Measurements from ENCODE around the gene KLHL7. TPM values are rescaled to one million over a fixed set of nuclear protein-coding genes. Genes with fewer than 3 reads are reported as not detected.
"Not testable (repeated sequence)": the region's sequence is repeated elsewhere in the genome, so short reads cannot be mapped to it uniquely, and the experiment has no call there.

The KLHL7 gene
- total RNA-seq, 4 donors from 2014 or later = 9.2 to 27.4 (median 25.3) TPM

DNA sequence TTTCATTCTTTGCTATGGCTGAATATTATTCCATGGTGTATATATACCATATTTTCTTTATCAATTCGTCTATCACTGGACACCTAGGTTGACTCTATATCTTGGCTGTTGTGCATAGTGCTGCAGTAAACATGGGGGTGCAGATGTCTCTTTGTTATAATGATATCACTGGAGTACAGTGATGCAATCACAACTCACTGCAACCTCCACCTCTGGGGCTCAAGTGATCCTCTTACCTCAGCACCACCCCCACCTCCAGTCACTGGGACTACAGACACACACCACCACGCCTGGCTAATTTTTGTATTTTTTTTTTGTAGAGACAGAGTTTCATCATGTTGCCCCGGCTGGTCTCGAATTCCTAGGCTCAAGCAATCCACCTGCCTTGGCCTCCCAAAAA, 15.6 kb downstream of the KLHL7 start:
- Histone ChIP-seq H3K27me3 (no peaks in the 10 kb centered on the region), H3K36me3 (peaks cover 0 to 8% (median 3%) of the 10 kb centered on the region in 4 donors), H3K4me3 (no peak overlapping the region), H3K9me3 (no peaks in the 10 kb centered on the region), H3K4me1 (no peaks in the 10 kb centered on the region), H3K27ac (no peak overlapping the region)
- in situ Hi-C loops (cut with MboI; ENCODE audit: low pct_ligation_motif_present in 1 of 4, low pct_unique_long_range_greater_than_20kb in 1 of 4, low sequenced_read_pairs in 3 of 4) (no loop called here), intact Hi-C loops (cut with DNase I; ENCODE audit: low total_unique reads) (no loop called here)
- WGBS, 2 donors (ENCODE audit: low coverage in 1 of 2) = 83 to 93% methylated on average over 1 to 4 of the region's 4 CpGs
- no peak for DNase-seq
- TF ChIP-seq EP300 (IDR thresholded peaks at IDR 0.05; ENCODE audit: low read depth) (no peak), POLR2AphosphoS5 (IDR thresholded peaks at IDR 0.05) (no peak), POLR2A (IDR thresholded peaks at IDR 0.05) (no peak)
- TF ChIP-seq, protein P1, sequence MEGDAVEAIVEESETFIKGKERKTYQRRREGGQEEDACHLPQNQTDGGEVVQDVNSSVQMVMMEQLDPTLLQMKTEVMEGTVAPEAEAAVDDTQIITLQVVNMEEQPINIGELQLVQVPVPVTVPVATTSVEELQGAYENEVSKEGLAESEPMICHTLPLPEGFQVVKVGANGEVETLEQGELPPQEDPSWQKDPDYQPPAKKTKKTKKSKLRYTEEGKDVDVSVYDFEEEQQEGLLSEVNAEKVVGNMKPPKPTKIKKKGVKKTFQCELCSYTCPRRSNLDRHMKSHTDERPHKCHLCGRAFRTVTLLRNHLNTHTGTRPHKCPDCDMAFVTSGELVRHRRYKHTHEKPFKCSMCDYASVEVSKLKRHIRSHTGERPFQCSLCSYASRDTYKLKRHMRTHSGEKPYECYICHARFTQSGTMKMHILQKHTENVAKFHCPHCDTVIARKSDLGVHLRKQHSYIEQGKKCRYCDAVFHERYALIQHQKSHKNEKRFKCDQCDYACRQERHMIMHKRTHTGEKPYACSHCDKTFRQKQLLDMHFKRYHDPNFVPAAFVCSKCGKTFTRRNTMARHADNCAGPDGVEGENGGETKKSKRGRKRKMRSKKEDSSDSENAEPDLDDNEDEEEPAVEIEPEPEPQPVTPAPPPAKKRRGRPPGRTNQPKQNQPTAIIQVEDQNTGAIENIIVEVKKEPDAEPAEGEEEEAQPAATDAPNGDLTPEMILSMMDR (IDR thresholded peaks at IDR 0.05) = no peak

DNA sequence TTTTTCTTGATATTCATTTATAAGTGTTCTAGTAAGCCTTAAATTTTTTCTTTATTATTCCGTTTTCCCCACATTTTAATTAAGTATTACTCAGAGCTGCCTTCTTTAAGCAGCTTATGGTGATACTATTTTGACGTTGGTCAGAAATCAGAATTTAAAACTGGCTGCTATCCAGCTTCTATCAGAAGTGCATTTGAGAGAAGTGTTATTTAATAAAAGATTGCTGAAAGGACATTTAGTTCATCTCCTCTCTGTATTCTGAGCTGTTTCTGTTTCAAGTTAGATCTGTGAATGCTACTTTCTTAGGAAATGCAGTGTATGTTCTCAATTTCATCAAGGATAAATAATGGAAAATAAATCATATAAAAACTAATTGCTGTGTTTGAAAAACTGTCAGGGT, 17.4 kb downstream of the KLHL7 start:
- no peak overlapping the region for H3K4me3 ChIP-seq
- DNase-seq = no peak
- H3K27ac ChIP-seq = no peak overlapping the region
- H3K9me3 ChIP-seq = no peaks in the 10 kb centered on the region
- in situ Hi-C loops (cut with MboI; ENCODE audit: low pct_ligation_motif_present in 1 of 4, low pct_unique_long_range_greater_than_20kb in 1 of 4, low sequenced_read_pairs in 3 of 4) = no loop called here
- intact Hi-C loops (cut with DNase I; ENCODE audit: low total_unique reads) = no loop called here
- no peaks in the 10 kb centered on the region for H3K4me1 ChIP-seq
- no peaks in the 10 kb centered on the region for H3K27me3 ChIP-seq
- TF ChIP-seq, protein P1 (IDR thresholded peaks at IDR 0.05) = no peak
- TF ChIP-seq POLR2A (IDR thresholded peaks at IDR 0.05) = no peak
- no peak for TF ChIP-seq EP300 (IDR thresholded peaks at IDR 0.05; ENCODE audit: low read depth)
- TF ChIP-seq POLR2AphosphoS5 (IDR thresholded peaks at IDR 0.05) = no peak
- 87 to 96% methylated on average over 2 of the region's 2 CpGs for WGBS, 2 donors (ENCODE audit: low coverage in 1 of 2)
- peaks cover 0 to 16% (median 6%) of the 10 kb centered on the region in 4 donors for H3K36me3 ChIP-seq

DNA sequence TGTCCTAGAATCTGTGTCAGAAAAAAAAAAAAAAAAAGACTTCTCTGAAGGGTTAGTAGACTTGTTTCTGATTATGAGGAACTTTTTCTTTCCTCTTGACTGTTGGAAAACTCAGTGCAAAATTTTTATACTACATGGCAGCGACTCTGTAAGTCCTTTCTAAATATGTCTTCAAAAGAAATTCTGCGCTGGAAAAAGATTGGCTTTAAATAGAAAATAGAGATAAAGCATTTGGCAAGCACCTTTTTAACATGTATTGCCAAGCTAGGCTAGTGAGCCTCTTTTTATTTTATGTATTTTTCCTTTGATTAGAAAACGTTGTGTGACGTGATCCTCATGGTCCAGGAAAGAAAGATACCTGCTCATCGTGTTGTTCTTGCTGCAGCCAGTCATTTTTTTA, 17.9 kb downstream of the KLHL7 start:
- H3K27me3 ChIP-seq = no peaks in the 10 kb centered on the region
- in situ Hi-C loops (cut with MboI; ENCODE audit: low pct_ligation_motif_present in 1 of 4, low pct_unique_long_range_greater_than_20kb in 1 of 4, low sequenced_read_pairs in 3 of 4) (no loop called here), intact Hi-C loops (cut with DNase I; ENCODE audit: low total_unique reads) (no loop called here)
- no peak for DNase-seq
- no peaks in the 10 kb centered on the region for H3K4me1 ChIP-seq
- TF ChIP-seq POLR2A (IDR thresholded peaks at IDR 0.05) = no peak
- TF ChIP-seq, protein P1 (IDR thresholded peaks at IDR 0.05) = no peak
- no peak for TF ChIP-seq POLR2AphosphoS5 (IDR thresholded peaks at IDR 0.05)
- no peak for TF ChIP-seq EP300 (IDR thresholded peaks at IDR 0.05; ENCODE audit: low read depth)
- no peaks in the 10 kb centered on the region for H3K9me3 ChIP-seq
- no peak overlapping the region for H3K4me3 ChIP-seq
- no peak overlapping the region for H3K27ac ChIP-seq
- peaks cover 0 to 16% (median 6%) of the 10 kb centered on the region in 4 donors for H3K36me3 ChIP-seq
- WGBS, 2 donors (ENCODE audit: low coverage in 1 of 2) = 78 to 83% methylated on average over 5 of the region's 5 CpGs

DNA sequence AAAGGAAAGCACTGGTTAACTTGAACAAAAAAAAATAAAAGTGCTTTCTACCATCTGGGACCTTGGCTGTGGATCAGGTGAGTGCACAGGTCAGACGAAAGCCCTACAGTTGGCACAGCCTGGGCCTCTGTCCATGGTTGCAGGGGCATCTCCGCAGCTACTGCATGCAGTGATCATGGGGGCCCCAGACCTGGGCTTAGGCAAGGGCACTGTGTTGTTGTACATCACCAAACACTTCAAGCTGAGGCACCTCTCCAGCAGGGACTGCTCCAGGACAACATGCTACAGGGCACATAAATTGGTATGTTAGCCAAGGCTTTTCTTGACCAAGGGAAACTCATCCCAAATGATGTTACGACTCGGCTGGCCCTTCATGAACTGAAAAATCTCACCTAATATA, 23.5 kb downstream of the KLHL7 start:
- no peak for DNase-seq
- intact Hi-C loops (cut with DNase I; ENCODE audit: low total_unique reads) (no loop called here), in situ Hi-C loops (cut with MboI; ENCODE audit: low pct_ligation_motif_present in 1 of 4, low pct_unique_long_range_greater_than_20kb in 1 of 4, low sequenced_read_pairs in 3 of 4) (no loop called here)
- no peaks in the 10 kb centered on the region for H3K4me1 ChIP-seq
- H3K27ac ChIP-seq = no peak overlapping the region
- no peaks in the 10 kb centered on the region for H3K9me3 ChIP-seq
- no peak overlapping the region for H3K4me3 ChIP-seq
- H3K27me3 ChIP-seq = no peaks in the 10 kb centered on the region
- peaks cover 0 to 23% (median 6%) of the 10 kb centered on the region in 4 donors for H3K36me3 ChIP-seq
- TF ChIP-seq POLR2A (IDR thresholded peaks at IDR 0.05) (no peak), POLR2AphosphoS5 (IDR thresholded peaks at IDR 0.05) (no peak), EP300 (IDR thresholded peaks at IDR 0.05; ENCODE audit: low read depth) (no peak)
- TF ChIP-seq, protein P1 (IDR thresholded peaks at IDR 0.05) = no peak
- WGBS, 2 donors (ENCODE audit: low coverage in 1 of 2) = 72 to 89% methylated on average over 3 to 4 of the region's 4 CpGs

DNA sequence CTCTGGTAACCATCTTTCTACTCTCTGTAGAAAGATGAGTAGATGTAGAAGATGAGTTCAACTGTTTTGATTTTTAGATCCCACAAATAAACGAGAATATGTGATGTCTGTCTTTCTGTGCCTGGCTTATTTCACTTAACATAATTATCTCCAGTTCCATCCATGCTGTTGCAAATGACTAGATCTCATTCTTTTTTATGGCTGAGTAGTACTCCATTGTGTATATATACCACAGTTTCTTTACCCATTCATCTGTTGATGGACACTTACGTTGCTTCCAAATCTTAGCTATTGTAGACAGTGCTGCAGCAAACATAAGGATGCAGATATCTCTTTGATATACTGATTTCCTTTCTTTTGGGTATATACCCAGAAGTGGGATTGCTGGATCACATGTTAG, 26.2 kb downstream of the KLHL7 start:
- H3K36me3 ChIP-seq = peaks cover 0 to 11% (median 0%) of the 10 kb centered on the region in 4 donors
- H3K9me3 ChIP-seq; intact Hi-C loops (cut with DNase I; ENCODE audit: low total_unique reads); DNase-seq; H3K4me3 ChIP-seq; H3K27me3 ChIP-seq; H3K4me1 ChIP-seq; in situ Hi-C loops (cut with MboI; ENCODE audit: low pct_ligation_motif_present in 1 of 4, low pct_unique_long_range_greater_than_20kb in 1 of 4, low sequenced_read_pairs in 3 of 4); H3K27ac ChIP-seq: not testable (repeated sequence)
- WGBS, 2 donors (ENCODE audit: low coverage in 1 of 2) = 97 to 100% methylated on average over 2 of the region's 2 CpGs
